Lung (tissue), 12 donors: Measurements from ENCODE around the gene RRP7A. TPM values are rescaled to one million over a fixed set of nuclear protein-coding genes. Genes with fewer than 3 reads are reported as not detected.
"Not testable (repeated sequence)": the region's sequence is repeated elsewhere in the genome, so short reads cannot be mapped to it uniquely, and the experiment has no call there.

Source experiments
- ATAC-seq: fragments of 200-7000 bp; cut with Tn5 transposase; one replicate; pipeline ENCODE4 v1.9.1; 2020; ENCODE audit warnings: moderate number of reproducible peaks; ENCODE audit not compliant: insufficient read depth, low FRiP score
- DNase-seq, 3 donors: peaks; one replicate each; pipeline ENCODE4 v3.0.0-alpha.2; 2013 to 2017
- H3K27ac ChIP-seq, 2 donors: one replicate each; pipeline ENCODE4 v1.5.1; 2013; ENCODE audit warnings: mild to moderate bottlenecking in 2 of 2, moderate library complexity in 2 of 2, control low read depth in 1 of 2, inconsistent platforms in 1 of 2, low read depth in 1 of 2, low read length in 1 of 2
- H3K27me3 ChIP-seq, 3 donors: one replicate each; pipeline ENCODE4 v1.5.1; 2013; ENCODE audit warnings: low read length in 2 of 3; ENCODE audit not compliant: control insufficient read depth in 3 of 3, insufficient read depth in 3 of 3
- H3K36me3 ChIP-seq, 4 donors: one replicate each; pipeline ENCODE4 v1.5.1; 2013; ENCODE audit warnings: low read length in 4 of 4, mild to moderate bottlenecking in 1 of 4, moderate library complexity in 1 of 4; ENCODE audit not compliant: control insufficient read depth in 4 of 4, insufficient read depth in 4 of 4
- H3K4me1 ChIP-seq, 5 donors: one replicate each; pipeline ENCODE4 v1.5.1; 2013; ENCODE audit warnings: low read length in 5 of 5, mild to moderate bottlenecking in 2 of 5, moderate library complexity in 1 of 5; ENCODE audit not compliant: control insufficient read depth in 5 of 5, insufficient read depth in 5 of 5
- H3K4me3 ChIP-seq: one replicate; pipeline ENCODE4 v1.5.1; 2013; ENCODE audit warnings: mild to moderate bottlenecking, control low read depth, moderate library complexity
- H3K9ac ChIP-seq, 2 donors: one replicate each; pipeline ENCODE4 v1.5.1; 2013; ENCODE audit warnings: low read length in 2 of 2, control low read depth in 1 of 2; ENCODE audit not compliant: insufficient read depth in 1 of 2
- H3K9me3 ChIP-seq, 4 donors: one replicate each; pipeline ENCODE4 v1.5.1; 2013; ENCODE audit warnings: low read length in 3 of 4, mild to moderate bottlenecking in 1 of 4, moderate library complexity in 1 of 4; ENCODE audit not compliant: control insufficient read depth in 4 of 4, insufficient read depth in 3 of 4
- CTCF ChIP-seq: IDR thresholded peaks from 2 replicates; pipeline ENCODE4 v1.5.1; 2012; ENCODE audit warnings: mild to moderate bottlenecking; ENCODE audit errors: control extremely low read depth, extremely low read depth
- WGBS, 2 donors: extraction: QIAGEN DNeasy Blood & Tissue Kit; methylation state at CpG; one replicate each; pipeline ENCODE4 v1.1.7; 2013; 5-methylcytosine and 5-hydroxymethylcytosine counted together
- polyA plus RNA-seq, 2 donors: library from polyadenylated mRNA; stranded (reverse); fragments of 200-250 nt; gene quantifications; one replicate each; pipeline ENCODE4 v1.2.1, GENCODE V29; 2013
- total RNA-seq, 2 donors: library from RNA; depleted of rRNA in 1 of 2; stranded (reverse); fragments of >200 nt in 1 of 2; gene quantifications; one replicate each; pipeline ENCODE4 v1.2.1, GENCODE V29; 2014 to 2021
- donor health status: control.
- donor health status: control.
- donor health status: Bipolar disorder and iron deficiency.
- donor health status: healthy.
- donor health status: DM: yes; HTN: yes; CAD: no.

Gene RRP7A
- total and polyA plus RNA-seq, 4 donors, result 10.2 to 35.5 (median 23.4) TPM

DNA sequence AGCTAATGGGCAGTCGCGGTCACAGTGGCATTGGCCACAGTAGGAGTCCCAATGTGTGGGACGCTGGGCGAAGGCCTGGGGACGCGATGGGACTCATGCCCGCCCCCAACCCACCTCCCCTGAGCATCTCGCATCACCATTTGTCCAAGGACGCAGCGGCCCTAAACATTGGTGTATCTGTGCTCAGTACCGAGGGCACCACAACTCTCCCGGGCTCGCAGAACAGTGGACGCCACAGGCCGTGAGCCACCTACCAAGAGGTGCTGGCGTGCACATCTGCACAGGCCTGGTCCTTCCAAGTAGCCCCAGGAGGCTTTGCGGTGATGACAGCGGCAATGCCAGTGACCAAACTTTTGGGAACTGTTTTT, 27.3 kb downstream of the RRP7A start:
- ATAC-seq, result no peak
- no peaks in the 10 kb centered on the region for H3K9me3 ChIP-seq

GRCh38 chr22:42490243-42490832, 29.3 kb downstream of the RRP7A start:
- 73% methylated on average over 8 of the region's 8 CpGs for WGBS, 2 donors
- no peak for ATAC-seq
- Histone ChIP-seq H3K4me1 (no peaks in the 10 kb centered on the region), H3K9ac (no peak overlapping the region), H3K36me3 (no peaks in the 10 kb centered on the region), H3K27me3 (no peaks in the 10 kb centered on the region), H3K27ac (no peak overlapping the region), H3K9me3 (no peaks in the 10 kb centered on the region), H3K4me3 (no peak overlapping the region)
- no peak for DNase-seq
- no peak for TF ChIP-seq CTCF

More for the DNA sequence above, 27.3 kb downstream of the RRP7A start:
- no peak for DNase-seq
- 96 to 97% methylated on average over 18 of the region's 18 CpGs for WGBS, 2 donors
- H3K4me3 ChIP-seq, result no peak overlapping the region
- no peaks in the 10 kb centered on the region for H3K36me3 ChIP-seq
- H3K27me3 ChIP-seq, result no peaks in the 10 kb centered on the region
- no peak overlapping the region for H3K9ac ChIP-seq
- no peaks in the 10 kb centered on the region for H3K4me1 ChIP-seq
- no peak overlapping the region for H3K27ac ChIP-seq
- TF ChIP-seq CTCF, result no peak

DNA sequence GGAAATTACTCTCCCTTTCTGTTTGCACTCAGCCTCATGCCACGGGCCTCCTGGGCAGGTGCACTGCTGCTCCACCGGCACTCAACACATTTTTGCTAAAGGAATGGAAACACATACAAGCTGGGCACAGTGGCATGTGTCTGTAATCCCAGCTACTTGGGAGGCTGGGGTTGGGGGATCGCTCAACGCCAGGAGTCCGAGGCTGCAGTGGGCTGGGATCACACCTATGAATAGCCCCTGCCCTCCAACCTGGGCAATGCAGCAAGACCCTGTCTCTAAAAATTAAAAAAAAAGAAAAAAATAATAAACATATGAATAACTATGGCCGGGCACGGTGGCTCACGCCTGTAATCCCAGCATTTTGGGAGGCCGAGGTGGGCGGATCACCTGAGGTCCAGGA, 30.6 kb downstream of the RRP7A start:
- ATAC-seq (no peak), DNase-seq (no peak)
- Histone ChIP-seq H3K4me1 (no peaks in the 10 kb centered on the region), H3K4me3 (no peak overlapping the region), H3K9me3 (no peaks in the 10 kb centered on the region), H3K27ac (no peak overlapping the region), H3K36me3 (no peaks in the 10 kb centered on the region), H3K9ac (no peak overlapping the region), H3K27me3 (no peaks in the 10 kb centered on the region)
- no peak for TF ChIP-seq CTCF
- 91 to 93% methylated on average over 10 of the region's 10 CpGs for WGBS, 2 donors

- H3K9me3 ChIP-seq, result no peaks in the 10 kb centered on the region
These were observed 35.1 kb downstream of the RRP7A start for GRCh38 chr22:42484506-42484905.

DNA sequence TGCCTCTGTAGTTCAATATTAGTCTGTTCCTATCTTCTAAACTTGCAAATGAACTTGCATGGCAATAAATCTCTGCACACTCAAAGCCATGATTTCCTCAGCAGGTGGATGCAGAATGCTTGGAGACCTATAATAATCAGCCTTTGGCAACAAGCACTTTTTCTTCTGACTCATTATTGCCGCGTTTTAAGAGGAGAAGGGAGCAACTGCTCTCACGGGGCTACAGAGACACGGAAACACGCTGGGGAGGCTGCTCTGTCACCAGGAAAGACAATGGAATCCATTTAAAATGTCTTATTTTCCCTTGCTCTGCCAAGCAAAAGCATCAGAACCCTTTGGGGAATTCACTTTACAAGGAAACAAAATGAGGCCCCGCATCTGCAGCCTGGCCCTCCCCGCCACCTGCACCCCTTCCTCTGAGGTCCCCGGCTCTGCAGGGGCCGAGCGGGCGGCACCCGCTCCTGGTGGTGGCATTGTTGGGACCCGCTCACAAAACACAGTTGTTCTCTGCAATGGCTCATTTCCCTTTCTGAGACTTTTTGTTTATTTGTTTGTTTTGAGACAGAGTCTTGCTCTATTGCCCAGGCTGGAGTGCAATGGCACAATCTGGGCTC, 35.9 kb downstream of the RRP7A start:
- H3K27ac ChIP-seq, H3K4me1 ChIP-seq, H3K9ac ChIP-seq, H3K27me3 ChIP-seq, H3K36me3 ChIP-seq, ATAC-seq, H3K9me3 ChIP-seq, DNase-seq, H3K4me3 ChIP-seq: not testable (repeated sequence)
- 74 to 79% methylated on average over 3 of the region's 13 CpGs for WGBS, 2 donors

More at GRCh38 chr22:42484506-42484905, 35.1 kb downstream of the RRP7A start:
- Histone ChIP-seq H3K9ac (no peak overlapping the region), H3K27me3 (no peaks in the 10 kb centered on the region), H3K4me1 (no peaks in the 10 kb centered on the region), H3K36me3 (no peaks in the 10 kb centered on the region), H3K4me3 (no peak overlapping the region), H3K27ac (no peak overlapping the region)
- no peak for ATAC-seq
- no peak for TF ChIP-seq CTCF
- DNase-seq, result no peak
- 79 to 92% methylated on average over 6 of the region's 6 CpGs for WGBS, 2 donors
